HG03066 (cell line): ENCODE measurements around the gene CNGB1.
"Not testable (repeated sequence)": the region's sequence is repeated elsewhere in the genome, so short reads cannot be mapped to it uniquely, and the experiment has no call there.

Source experiments
- ATAC-seq: cut with Tn5 transposase; IDR thresholded peaks from one replicate; pipeline ENCODE4 v1.9.1; 2021; ENCODE audit warnings: low read depth; ENCODE audit not compliant: unreplicated experiment

Gene CNGB1

DNA sequence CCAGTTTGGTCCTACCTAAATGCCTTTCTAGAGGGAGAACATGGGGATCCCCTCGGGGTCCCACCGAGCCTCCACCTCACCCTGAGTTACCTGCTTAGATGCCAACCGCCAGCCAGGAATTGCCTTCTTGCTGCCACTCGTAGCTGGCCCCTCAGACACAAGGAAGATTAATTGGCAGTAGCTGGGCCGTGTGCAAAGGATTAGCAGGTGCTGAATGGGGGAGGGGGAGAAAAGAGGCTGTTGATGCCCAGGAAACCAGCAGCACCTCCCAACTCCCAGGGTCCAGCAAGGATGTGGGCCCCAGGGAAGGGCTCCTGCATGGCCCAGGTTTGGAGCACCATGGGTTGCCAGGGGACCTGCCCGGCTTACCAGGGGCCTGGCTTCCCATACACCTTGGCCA lies at the start of gene CNGB1:
CNGB1 (minus strand) TSS at position 159 of the 400 bp plus-strand sequence. CDS start 3,842 bp downstream, outside the sequence.
- no peak for ATAC-seq

DNA sequence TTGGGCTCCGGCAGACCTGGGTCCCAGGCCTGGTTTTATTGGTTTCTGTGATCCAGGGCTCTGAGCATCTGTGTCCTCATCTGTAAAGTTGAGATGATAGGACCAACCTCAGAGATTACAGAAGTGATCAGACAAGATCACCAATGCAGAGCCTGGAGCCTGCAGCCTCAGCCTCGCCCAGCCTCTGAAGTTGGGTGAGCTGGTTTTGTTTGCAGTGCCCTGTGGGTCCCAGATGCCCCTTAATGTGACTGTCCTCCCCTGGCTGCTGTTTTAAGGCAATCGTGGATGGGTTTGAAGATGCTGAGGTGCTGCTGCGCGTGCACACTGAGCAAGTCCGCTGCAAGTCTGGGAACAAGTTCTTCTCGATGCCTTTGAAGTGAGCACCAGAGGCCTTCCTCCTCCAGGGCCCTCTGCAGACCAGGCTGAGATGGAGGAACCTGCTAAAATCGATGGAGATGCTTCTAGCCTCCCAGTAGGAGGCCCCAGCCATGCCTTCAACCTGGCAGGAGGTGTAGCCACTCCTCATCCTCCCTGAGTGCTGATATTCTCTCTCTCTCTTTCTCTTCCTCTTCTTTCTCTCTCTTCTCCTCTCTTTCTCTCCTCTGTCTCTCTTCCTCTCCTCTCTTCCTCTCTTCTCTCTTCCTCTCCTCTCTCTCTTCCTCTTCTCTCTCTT lies 49.1 kb upstream of the CNGB1 start:
- ATAC-seq = no peak

DNA sequence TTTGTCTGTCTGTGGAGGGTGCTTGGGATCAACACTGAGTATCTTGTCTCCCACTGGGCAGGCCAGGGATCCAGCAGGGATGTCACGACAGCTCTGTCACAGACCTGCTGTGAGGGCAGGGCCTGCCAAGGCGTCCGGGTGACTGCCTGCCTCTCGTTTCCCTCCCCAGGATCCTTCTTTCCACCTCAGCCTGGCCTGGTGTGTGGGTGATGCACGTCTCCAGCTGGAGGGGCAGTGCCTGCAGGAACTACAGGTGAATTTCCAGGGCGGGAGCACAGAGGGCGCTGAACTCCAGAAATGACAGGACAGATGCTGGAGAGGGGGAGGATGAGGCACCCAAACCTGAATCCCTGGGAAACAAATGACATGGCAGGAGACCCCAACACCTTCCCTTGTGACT lies 47.9 kb upstream of the CNGB1 start:
- ATAC-seq = no peak

DNA sequence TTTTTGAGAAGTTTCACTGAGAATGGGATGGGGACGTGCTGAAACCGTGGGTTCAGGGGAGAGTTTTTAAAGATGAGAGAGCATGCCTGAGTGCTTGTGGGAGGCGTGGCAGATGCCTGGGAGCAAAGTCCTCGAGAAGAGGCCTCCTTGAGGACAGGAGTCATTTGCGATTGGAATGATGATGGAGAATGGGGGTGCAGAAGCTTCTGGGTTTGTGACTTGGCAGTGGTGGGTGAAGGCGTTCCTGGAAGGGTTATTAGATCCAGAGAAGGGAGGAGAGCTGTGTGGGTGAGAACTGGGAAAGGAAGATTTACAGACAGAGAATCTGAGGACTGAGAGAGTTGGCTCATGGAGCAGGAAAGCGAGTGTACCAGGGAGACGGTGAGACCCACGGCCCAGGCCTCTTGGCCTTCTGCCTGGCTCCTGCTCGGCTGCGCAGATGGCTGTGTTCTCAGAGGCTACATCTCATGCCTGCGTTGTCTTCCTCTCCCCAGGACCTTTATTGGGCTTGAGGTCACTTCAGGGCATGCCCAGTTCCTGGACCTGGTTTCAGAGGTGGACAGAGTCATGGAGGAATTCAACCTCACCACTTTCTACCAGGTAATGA lies 46.0 kb upstream of the CNGB1 start:
- ATAC-seq = no peak

- ATAC-seq = no peak
Observed at GRCh38 chr16:58013201-58013956, 42.5 kb upstream of the CNGB1 start.

DNA sequence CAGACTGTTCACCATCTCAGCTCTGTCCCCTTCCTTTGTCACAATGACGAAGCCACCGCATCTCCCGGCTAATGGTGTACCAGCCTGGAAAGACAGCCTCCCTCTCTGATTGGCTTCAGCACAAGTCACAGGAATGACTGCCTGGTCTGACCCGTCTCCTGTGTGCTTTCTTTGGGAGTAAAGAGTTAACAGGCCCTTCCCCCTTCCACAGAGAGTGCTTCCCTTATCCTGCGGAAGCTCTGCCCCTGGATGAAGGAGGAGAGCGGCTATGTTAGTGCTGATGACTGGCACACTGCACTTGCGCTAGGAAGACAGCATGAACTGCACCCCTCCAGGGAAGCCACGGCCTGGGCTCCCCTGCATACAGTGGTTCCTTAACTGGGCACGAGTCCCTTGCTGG lies 41.6 kb upstream of the CNGB1 start:
- no peak for ATAC-seq

GRCh38 chr16:58011652-58012051 lies 40.7 kb upstream of the CNGB1 start:
- ATAC-seq = no peak

DNA sequence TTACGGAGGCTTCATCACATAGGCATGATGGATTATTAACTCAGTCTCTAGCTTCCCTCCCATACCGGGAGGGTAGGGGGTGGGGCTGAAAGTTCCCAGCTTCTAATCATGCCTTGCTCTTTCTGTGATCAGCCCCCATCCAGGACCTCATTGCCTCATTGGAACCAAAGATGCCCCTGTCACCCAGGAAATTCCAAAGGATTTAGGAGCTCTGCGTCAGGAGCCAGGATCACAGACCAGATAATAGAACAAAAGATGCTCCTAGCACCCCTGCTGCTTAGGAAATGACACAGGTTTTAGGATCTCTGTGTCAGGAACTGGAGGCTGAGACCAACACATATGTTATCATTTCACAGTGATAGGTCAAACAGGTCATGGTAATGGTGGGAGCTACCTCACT lies 40.0 kb upstream of the CNGB1 start:
- ATAC-seq = no peak

- no peak for ATAC-seq
Observed at GRCh38 chr16:58009856-58010416, 39.0 kb upstream of the CNGB1 start.

- not testable (repeated sequence) for ATAC-seq
Observed at GRCh38 chr16:58004736-58005135, 33.8 kb upstream of the CNGB1 start.

GRCh38 chr16:58002936-58003335 lies 32.0 kb upstream of the CNGB1 start:
- no peak for ATAC-seq

DNA sequence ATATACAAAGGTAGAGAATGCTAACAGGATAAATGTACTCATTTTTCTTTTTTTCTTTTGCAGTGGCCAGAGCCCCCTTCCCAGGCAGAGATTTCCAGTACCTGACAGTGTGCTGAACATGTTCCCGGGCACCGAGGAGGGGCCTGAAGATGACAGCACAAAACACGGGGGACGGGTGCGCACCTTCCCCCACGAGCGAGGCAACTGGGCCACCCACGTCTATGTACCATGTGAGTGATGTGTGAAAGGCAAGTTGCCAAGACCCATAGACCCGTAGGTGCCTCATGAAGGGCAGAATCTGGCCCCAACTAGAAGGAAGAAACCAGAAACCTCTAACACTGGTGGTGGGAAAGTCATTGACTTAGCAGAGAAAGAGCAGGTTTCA lies 31.5 kb upstream of the CNGB1 start:
- ATAC-seq = no peak

GRCh38 chr16:58001781-58002415 lies 31.0 kb upstream of the CNGB1 start:
- no peak for ATAC-seq

DNA sequence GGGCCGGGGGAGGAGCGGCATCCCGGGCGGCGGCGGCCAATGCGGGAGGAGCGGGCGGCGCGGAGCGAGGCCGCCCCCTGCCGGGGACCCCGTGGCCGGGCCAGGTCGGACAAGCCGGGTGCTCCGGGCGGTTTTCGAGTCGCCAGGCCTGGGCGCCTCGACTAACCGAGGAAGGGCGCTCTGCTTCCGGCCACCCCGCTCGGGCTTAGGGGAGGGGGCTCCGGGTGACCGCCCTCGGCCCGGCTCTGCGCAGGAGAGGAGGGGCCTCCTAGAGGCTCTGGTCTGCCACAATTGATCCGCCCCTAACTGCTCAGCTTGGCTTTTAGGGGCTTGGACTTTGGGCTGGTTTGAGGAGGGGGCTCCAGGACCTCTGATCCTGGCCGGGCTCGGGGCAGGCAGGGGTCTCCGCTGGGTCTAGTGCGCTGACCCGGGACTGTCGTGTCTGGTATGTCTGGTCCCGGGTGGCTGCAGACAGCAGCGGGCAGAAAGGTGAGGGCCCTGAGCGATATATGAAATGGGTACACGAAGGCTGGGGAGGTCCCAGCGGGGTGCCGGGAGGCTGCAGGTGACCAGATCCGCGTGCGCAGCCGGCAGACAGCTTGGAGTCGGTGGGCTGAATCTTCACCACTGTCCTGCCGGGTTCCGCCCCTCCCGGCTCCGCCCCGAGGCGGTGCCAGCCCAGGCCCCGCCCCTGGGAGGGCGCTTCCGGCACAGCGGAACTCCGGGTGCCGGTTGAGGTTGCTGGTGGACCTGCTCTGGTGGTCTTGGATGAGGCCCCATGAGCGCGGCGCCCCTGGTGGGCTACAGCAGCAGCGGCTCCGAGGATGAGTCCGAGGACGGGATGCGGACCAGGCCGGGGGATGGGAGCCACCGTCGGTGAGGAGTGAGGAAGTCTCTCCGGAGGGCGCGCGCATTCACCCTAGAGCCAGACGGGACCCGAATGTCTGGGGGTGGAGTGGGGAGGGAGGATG lies 30.1 kb upstream of the CNGB1 start, which contains the start of gene USB1:
USB1 (plus strand) TSS at position 702 of the 971 bp plus-strand sequence; CDS start at position 779, 77 bp downstream.
- ATAC-seq = peak; percentile 74

GRCh38 chr16:57999971-58000705 lies 29.2 kb upstream of the CNGB1 start, which contains the start of gene ZNF319:
TSS of gene ZNF319 (minus strand) at chr16:58000672. CDS start at chr16:57998265, 2,407 bp downstream.
- ATAC-seq = peak; percentile 21

DNA sequence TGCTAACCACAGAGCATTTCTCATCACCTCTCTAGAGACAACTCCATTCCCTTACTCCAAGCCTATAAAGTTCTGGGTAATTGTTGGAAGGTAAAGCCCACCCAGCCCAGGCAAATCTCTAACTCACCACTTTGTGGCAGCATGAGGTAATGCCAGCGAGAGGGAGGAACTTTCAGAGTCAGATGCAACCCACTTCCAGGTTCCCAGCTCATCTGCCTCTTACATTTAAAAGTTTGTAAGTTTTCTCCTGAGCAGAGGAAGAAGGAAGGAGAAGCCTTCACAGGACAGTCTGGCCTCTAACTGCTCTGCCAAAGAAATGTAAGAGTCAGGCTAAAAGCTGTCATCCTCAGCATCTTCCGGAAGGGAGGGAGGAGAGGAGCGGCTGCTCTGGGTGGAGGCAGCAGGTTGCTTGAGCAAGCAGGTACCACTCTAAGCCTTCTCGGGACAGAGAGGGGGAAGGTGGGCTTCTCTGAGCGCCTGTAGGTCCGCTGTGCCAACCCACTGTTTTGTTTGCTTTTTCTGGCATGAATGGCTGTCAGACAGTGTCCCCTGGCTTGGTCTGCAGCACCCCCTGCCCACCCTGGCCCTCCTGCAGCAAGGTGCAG lies 28.5 kb upstream of the CNGB1 start:
- ATAC-seq = no peak

DNA sequence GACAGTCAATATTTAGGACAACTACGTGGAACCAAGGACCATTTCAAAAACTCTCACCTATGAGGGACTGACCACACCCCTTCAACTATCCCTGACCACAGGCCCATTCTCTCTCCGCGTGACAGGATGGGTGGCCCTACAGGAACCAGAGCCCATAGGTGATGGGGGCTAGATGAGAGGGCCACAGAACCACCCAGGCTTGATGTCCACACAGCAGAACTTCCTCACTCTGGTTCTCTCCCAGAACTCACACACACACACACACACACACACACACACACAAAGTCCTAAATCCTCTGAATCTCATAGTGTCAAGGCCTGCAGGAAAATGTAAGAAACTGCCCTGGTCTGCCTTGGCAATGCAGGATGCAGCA lies 28.1 kb upstream of the CNGB1 start:
- no peak for ATAC-seq

DNA sequence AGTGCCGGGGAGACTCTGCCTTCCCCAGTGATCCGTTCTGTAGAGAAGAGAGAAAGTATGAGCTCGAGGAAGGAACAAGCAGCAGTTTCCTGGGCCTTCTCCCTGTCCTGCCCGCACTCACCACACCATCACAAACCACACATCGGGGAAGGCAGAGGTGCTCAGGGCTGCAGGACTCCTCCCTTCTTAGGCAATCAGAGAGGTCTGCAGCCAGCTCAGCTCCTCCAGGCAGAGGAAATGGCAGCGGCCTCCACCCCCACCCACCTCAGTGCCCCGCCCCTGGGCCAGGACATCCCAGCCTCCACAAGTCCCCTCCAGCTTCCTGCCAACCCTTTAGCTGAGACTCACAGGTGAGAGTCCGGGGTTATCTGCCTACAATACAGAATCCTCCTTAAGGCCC lies 27.6 kb upstream of the CNGB1 start:
- ATAC-seq = no peak
